Loucy (cell line): ENCODE data around the gene TAS2R3.

Experiments used
- H2AFZ ChIP-seq: fragments of 200-600 bp; sonication (generic); 2 replicates; pipeline ENCODE4 v1.6.0; 2016; ENCODE audit warnings: antibody characterized with exemption, mild to moderate bottlenecking, low read length, moderate library complexity
- H3F3A ChIP-seq: fragments of 200-600 bp; 2 replicates; pipeline ENCODE4 v1.6.0; 2016; ENCODE audit warnings: antibody characterized with exemption, low read depth, mild to moderate bottlenecking
- H3K27me3 ChIP-seq: fragments of 200-600 bp; sonication (generic); 2 replicates; pipeline ENCODE4 v1.6.1; 2014; ENCODE audit warnings: low read length, mild to moderate bottlenecking; ENCODE audit not compliant: insufficient read depth, poor library complexity, severe bottlenecking
- H3K36me3 ChIP-seq: fragments of 200-600 bp; sonication (generic); 2 replicates; pipeline ENCODE4 v1.6.1; 2016; ENCODE audit warnings: low read length; ENCODE audit not compliant: insufficient read depth
- H3K4me1 ChIP-seq: fragments of 200-600 bp; sonication (generic); 2 replicates; pipeline ENCODE4 v1.5.1; 2014; ENCODE audit warnings: low read length, mild to moderate bottlenecking; ENCODE audit not compliant: insufficient read depth, poor library complexity, severe bottlenecking
- H3K4me2 ChIP-seq: fragments of 200-600 bp; sonication (generic); 2 replicates; pipeline ENCODE4 v1.6.0; 2014; ENCODE audit warnings: antibody characterized with exemption, low read length, low read depth, mild to moderate bottlenecking; ENCODE audit not compliant: poor library complexity, severe bottlenecking
- H3K4me3 ChIP-seq: fragments of 200-600 bp; sonication (generic); 2 replicates; pipeline ENCODE4 v1.5.1; 2014; ENCODE audit warnings: low read length, mild to moderate bottlenecking, mixed read lengths; ENCODE audit not compliant: poor library complexity, severe bottlenecking
- H3K79me2 ChIP-seq: fragments of 200-600 bp; sonication (generic); 2 replicates; pipeline ENCODE4 v1.6.1; 2014; ENCODE audit warnings: low read length; ENCODE audit not compliant: insufficient read depth
- H3K9ac ChIP-seq: fragments of 200-600 bp; sonication (generic); 2 replicates; pipeline ENCODE4 v1.6.0; 2014; ENCODE audit warnings: mild to moderate bottlenecking, low read depth, low read length, moderate library complexity; ENCODE audit not compliant: poor library complexity, severe bottlenecking
- H3K9me2 ChIP-seq: fragments of 200-600 bp; sonication (generic); replicated peaks from 2 replicates; pipeline ENCODE4 v1.6.1; 2016; ENCODE audit warnings: low read depth, low read length, mixed read lengths
- H3K9me3 ChIP-seq: fragments of 200-600 bp; sonication (generic); 2 replicates; pipeline ENCODE4 v1.6.1; 2014; ENCODE audit warnings: mild to moderate bottlenecking, antibody characterized with exemption, low read length, low read depth; ENCODE audit not compliant: insufficient read depth
- H4K20me1 ChIP-seq: fragments of 200-600 bp; sonication (generic); 2 replicates; pipeline ENCODE4 v1.6.0; 2014; ENCODE audit warnings: antibody characterized with exemption, low read length, mild to moderate bottlenecking; ENCODE audit not compliant: insufficient read depth, poor library complexity, severe bottlenecking
- EZH2phosphoT487 ChIP-seq: fragments of 200-600 bp; IDR thresholded peaks from 2 replicates; pipeline ENCODE4 v1.6.1; 2018; ENCODE audit warnings: antibody characterized with exemption, mild to moderate bottlenecking, moderate library complexity, borderline replicate concordance
- TF ChIP-seq, protein P1 (sequence below): fragments of 200-600 bp; sonication (generic); conservative IDR thresholded peaks from 2 replicates; pipeline ENCODE4 v1.5.1; 2014; ENCODE audit warnings: mild to moderate bottlenecking, antibody characterized with exemption, low read length

Gene TAS2R3

DNA sequence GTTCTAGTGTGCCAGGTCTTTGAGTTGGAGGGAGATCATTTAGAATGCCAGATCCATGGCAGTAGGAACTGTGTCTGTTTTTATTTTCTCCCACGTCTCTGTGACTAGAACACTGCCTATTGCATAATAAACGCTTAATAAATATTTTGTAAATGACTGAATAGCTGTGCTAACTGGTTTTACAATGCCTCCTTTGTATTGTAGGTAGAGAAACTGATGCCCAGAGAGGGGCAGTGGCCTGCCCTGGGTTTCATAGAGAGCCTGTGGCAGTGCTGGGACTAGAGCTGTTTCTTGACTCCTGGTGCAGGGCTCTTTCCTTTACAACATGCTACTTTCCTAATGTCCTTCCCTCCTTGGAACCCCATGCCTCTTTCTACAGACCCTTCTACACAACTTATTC lies 28.6 kb downstream of the TAS2R3 start:
- H3K9me2 ChIP-seq, result no peaks in the 10 kb centered on the region
- H2AFZ ChIP-seq, result no peak overlapping the region
- H3K4me1 ChIP-seq, result no peaks in the 10 kb centered on the region
- H3K4me2 ChIP-seq, result no peak overlapping the region
- no peak overlapping the region for H3K9ac ChIP-seq
- peaks cover 10% of the 10 kb centered on the region; the same call in 1 of the 2 replicates for H3K36me3 ChIP-seq
- no peaks in the 10 kb centered on the region for H3F3A ChIP-seq
- no peak overlapping the region for H3K4me3 ChIP-seq
- TF ChIP-seq, protein P1, sequence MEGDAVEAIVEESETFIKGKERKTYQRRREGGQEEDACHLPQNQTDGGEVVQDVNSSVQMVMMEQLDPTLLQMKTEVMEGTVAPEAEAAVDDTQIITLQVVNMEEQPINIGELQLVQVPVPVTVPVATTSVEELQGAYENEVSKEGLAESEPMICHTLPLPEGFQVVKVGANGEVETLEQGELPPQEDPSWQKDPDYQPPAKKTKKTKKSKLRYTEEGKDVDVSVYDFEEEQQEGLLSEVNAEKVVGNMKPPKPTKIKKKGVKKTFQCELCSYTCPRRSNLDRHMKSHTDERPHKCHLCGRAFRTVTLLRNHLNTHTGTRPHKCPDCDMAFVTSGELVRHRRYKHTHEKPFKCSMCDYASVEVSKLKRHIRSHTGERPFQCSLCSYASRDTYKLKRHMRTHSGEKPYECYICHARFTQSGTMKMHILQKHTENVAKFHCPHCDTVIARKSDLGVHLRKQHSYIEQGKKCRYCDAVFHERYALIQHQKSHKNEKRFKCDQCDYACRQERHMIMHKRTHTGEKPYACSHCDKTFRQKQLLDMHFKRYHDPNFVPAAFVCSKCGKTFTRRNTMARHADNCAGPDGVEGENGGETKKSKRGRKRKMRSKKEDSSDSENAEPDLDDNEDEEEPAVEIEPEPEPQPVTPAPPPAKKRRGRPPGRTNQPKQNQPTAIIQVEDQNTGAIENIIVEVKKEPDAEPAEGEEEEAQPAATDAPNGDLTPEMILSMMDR, result no peak
- TF ChIP-seq EZH2phosphoT487, result no peak
- H3K79me2 ChIP-seq, result no peaks in the 10 kb centered on the region
- H3K9me3 ChIP-seq, result no peaks in the 10 kb centered on the region
- no peaks in the 10 kb centered on the region for H3K27me3 ChIP-seq
- no peaks in the 10 kb centered on the region for H4K20me1 ChIP-seq
